GM19372 (cell line): ENCODE data around the gene KCNK1.

Experiments
- ATAC-seq: cut with Tn5 transposase; IDR thresholded peaks from one replicate; pipeline ENCODE4 v1.9.1; 2021; ENCODE audit warnings: mild to moderate bottlenecking, low read depth, moderate library complexity; ENCODE audit not compliant: unreplicated experiment

Gene KCNK1

DNA sequence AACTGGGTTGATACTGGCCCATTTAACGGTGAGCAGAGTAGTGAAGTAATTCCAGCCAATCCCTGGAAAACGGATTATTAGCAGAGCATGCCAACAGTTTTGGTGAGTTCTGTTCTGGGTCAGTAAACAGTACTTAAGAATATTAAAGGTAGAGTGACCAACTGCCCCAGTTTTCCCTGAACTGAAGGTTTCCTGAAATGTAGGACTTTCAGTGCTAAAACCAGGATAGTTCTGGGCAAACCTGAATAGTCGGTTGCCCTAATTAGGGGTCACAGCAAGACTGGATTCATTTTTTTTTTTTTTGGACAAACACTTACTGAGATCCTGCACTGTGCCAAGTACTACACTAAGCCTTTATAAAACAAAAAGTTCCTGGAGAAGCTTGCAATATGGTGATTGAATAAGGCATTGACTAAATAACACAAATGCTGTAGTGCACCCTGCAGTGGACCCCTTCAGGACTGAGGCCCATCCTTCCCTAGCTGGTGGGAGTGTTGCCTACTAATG is 75.9 kb downstream of the KCNK1 start:
- no peak for ATAC-seq

DNA sequence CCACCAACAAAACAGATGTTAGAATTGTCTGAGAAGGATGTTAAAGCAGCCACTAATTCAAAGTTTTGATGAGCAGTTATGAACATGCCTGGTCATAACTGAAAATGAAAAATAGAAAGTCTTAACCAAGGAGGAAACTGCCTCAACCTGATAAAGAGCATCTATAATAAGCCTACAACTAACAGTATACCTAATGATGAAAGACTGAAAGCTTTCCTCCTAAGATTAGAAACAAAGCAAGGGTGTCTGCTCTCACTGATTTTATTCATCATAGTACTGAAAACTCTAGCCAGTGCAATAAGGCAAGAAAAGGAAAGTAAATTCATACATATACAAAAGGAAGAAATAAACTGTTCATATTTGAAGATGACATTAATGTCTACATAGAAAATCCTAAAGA is 82.0 kb downstream of the KCNK1 start:
- no peak for ATAC-seq

DNA sequence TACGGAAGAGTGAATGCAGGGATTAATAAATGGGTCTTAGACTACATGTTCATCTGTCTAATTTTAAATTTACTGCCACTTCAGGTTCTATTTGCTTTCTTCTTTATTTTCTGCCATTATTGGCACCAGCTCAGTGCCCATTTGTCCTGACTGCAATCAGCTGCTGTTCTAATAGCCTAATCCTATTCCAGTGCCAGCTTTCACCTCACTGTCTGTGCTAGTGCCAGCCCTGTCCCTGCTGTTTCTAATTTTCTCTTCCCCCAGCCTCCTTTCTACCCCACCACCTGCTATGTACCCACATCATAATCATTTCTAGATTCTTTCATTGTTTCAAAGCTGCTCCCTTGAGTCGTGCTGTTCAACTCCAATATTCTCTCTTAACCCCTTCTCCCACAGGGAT is 86.4 kb downstream of the KCNK1 start:
- ATAC-seq = no peak

DNA sequence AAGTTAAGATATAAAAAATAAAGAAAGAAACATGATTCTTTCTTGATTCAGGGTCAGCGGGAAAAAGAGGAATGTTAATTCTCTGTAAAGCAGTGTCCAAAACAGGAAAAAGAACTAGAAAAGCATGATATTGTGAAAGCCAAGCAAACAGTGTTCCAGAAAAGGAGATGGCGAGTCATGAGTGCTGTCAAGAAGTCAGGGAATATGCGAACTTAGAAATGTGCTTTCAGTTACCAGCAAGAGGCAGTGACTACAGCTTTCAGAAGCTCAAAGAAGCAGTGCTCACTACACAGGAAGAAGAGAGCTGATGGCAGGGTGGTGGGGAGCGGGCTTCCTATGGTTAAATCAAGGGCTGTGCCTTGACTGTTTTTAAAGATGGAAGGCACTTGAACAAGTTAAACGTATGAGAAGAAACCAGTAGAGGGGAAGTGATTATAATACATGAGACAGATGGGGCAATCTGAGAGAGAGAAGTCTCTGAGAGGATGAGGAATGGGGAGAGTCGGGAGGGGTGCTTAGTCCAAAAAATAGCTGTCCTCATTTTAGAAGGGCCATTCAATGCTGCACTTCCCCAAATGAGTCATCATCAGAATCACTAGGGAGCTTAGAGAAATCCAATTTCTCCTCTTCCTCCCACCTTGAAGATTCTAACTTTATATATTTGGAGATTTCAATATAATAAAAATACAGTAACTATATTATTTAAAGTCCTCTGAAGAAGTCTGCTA is 90.4 kb downstream of the KCNK1 start:
- no peak for ATAC-seq

DNA sequence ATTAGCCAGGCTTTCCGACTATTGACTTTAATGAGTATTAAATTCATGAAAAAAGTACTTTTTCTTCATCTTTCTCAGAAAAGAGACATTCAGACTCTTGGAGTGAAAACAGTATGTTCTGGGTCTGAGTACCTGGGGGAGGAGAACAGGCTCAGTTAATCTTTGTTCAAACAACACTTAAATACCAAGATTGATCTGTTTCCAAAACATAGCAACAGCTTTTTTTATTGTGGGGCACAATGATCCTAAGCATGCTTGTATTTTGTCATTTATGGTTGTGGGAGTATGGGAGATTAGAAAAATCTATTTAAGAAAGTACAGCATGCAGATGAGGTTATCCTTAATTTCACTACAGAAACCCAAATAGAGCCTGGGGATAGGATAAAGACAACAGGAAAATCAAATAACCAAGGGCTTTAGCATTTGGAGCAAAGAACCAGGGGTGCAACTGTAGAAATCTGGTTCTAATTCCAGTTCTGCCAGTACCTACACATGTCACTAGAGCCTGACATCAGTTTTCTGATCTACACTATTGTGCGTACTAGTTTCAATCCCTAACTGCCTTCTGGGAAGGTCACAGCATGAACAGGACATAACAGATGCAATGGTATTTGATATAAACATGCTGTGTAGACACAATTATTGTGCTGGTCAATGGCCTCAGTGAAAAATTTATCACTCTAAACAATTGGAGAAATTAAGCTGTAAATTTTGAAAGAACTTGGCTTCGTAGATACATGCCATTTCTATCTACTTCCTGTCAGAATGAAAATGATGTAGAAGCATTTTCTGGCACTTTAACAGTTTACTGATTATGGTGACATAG is 91.2 kb downstream of the KCNK1 start:
- no peak for ATAC-seq

DNA sequence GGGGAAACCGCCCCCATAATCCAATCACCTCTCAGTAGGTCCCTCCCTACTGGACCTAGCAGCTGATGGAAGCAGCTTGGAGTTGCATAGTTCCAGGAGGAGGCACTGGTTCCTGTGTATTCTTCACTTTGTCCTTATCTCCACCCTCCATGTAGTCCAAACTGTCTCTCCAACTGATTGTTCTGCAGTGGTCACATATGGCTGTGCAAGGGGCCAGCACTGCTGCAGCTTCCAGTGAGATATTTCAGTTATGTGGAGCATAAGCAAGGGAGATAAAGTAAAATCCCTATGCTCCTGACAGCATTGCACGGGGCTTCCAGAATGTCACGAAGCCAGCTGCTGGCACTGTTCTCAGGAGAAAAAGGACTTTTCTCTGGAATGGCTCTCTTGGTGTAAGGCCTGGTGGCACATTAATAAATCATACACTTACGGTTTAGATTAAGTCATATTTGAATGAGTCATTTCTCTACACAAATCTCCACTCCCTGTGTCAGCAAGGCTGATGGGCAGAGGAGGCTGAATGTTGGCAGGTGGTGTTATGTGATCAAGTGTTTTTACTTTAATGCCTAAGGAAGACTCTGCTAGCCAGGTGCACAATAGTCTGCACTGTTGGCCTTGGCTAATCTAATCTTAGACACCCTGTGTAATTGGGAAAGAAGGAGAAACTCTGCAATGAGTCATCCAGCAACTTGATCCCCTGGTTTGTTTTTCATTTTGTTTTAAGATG is 93.4 kb downstream of the KCNK1 start:
- ATAC-seq = no peak

DNA sequence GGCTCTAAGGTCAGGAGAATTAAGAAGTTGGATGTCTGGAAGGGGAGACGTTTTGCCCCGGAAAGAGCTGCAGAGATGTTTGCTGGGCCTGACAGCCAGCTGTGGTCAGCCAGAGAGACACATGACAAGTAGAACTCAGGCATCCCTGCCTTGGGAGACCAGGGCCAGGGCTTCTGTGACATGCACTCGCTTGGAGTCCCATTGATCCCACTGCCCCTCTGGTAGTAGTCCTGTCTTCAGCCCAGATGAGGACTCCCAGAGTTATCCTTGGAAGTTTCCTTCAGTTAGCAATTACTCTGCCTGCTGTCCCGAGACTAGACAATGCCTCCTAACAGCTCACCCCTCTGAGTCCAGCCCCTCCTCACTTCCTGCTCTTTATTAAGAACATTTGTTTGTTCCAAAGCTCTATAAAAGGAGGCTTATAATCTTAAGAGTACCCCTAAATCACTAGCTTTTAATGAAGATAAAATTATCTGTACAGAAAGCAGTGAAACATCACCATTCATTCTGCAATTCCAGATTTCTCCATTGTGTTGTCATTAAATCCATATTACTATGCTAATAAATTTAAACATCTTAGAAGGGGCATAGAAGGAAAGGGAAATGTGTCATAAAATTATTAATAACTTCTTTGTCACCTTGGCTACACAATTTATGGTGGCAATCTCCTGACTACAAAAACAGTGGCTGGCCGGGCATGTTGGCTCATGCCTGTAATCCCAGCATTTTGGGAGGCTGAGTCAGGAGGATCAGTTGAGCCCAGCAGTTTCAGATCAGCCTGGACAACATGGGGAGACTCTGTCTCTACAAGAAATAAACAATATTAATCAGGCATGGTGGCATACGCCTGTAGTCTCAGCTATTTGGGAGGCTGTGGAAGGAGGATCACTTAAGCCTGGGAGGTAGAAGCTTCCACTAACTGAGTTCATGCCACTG is 94.2 kb downstream of the KCNK1 start:
- no peak for ATAC-seq

DNA sequence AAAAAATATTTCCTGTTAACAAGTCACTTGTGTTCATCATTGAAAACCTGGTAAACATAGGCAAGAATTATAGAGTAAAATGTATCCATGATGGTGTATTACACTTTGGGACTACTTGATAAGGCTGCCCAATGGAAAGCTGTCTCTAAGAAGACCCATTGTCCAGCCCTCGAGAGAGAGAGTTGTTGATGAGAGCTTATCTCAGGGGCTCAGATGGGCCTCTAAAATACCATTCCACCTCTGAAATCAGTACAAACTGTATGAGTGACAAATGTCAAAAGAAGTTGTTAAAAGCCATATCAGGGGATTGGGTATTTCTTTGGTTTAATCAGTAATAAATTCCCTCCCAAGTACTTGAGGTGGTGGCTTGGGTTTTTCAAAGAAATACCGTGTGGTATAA is 96.1 kb downstream of the KCNK1 start:
- no peak for ATAC-seq

DNA sequence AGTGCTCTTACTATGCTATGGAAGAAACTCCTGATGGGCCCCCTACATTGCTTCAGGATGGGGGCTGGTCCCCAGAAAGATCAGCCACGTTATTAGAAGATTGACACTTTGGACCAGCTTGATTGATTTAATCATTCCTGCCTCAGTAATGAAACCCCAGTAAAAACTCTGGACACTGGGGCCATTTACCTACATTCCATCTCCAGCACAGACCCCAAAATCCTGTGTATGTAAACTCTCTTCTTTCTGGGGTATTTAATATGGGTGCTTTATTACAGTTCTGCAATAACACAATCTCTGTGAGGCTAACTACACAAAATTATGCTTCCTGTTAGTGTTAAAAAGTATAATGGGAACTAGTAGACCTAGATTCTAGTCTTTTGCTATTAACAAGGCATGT is 96.6 kb downstream of the KCNK1 start:
- ATAC-seq = no peak

DNA sequence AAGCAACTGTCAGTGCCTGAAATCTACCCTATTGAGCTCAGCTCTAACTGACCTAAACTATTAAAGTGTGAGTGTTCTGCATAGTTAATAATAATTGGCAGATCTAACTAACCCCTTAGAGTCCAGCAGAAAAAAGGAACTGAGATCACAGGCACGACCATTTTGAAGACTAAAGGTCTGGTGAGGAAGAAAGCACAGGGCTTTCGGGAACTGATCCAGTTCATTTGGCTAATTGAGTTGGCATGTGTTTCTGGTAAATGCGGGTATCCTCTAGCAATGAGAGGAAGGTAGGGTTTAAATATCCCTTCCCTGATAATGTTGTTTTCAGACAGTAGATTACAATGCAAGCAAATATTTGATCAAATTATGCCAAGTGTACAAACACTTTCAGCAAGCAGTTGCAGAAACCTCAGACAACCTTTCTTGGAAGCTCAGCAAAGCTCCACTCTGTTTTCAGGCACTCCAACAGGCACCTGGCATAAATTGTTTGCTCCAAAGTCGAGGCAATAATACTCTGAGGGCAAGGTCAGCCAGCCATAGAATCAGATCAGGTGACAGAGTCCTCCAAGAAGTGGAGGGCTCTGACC is 100.8 kb downstream of the KCNK1 start:
- no peak for ATAC-seq

DNA sequence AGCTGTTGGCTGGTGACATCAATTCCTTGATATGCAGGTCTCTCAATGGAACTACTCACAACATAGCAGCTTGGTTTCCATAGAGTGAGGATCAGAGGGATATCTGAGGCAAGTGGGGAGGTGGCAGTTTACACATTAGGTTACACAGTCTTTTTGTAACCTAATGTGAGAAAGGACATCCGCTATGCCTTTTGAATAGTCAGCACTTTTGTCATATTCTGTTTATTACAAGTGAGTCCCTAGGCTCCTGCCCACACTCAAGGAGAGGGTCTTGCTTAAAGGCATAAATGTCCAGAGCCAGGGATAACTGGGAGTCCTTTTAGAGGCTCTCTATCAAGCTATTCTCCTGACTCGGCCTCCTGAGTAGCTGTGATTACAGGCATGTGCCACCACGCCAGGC is 104.2 kb downstream of the KCNK1 start:
- ATAC-seq = no peak

DNA sequence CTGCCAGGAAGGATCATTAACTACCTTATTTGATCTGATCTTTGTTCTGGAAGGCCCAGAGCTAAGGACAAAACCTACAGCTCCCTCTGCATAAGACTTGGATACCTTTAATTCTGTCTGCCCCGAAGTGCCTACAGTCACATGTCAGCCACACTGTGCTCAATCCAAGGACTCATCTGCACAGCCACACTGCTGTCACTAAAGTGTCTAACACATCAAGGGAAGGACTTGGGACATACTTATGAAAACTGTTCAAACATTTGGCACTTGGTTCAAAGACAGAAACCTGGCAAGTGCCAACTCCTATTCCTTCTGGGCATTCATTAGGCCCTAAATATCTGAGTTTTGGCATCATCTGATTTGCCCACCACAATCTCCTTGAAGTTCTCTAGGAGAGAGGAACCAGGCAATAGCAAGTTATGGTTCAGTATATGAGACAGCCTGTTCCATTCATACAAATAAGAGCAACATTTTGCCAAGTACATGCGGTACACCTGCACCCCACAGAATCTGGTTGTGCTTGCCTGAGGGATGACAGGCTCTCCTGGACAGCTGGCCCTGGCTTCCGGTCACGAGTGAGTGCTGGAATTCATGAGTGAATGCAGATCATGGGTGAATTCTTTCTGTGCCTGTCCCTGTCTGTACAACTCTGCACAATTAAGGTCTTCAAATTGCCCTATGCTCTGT is 105.9 kb downstream of the KCNK1 start:
- ATAC-seq = no peak

DNA sequence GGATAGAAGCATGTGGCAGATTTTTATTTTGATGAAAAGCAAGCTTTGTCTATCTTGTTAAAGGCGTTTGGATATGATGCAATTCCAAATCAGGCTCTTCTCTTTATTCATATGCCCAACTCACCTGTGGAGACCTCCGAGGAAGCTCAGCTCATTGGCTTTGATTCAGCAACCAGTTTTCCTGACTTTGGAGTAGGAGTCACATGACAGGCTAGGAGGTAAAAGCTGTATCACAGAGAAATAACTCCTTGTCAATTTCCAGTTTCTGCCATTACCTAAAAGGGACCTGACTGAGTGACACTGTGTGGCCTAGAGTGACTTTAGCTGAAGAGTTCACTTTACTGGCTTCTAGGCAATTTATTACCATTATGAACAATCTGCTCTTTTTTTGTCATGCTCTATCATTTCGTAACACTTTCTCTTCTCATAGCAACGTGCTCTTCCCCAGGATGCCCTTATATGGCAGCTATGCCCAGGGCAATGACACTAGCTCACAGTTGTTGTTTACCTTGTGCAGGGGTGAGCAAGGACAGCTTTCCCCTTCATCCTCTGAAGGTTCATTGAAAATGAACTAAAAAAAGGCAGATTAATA is 107.2 kb downstream of the KCNK1 start:
- ATAC-seq = no peak
